K562 (cell line): ENCODE measurements around the gene SLC25A21. TPM values are rescaled to one million over a fixed set of nuclear protein-coding genes. Genes with fewer than 3 reads are reported as not detected.

Source experiments
- BACH1 ChIP-seq: fragments of 200-800 bp; sonication (Bioruptor generic); IDR thresholded peaks from 2 replicates; pipeline ENCODE4 v1.6.1; 2016; ENCODE audit warnings: missing genetic modification characterization, missing compliant biosample characterization
- CGGBP1 ChIP-seq: fragments of 250-450 bp; sonication (Bioruptor Pico); IDR thresholded peaks from 2 replicates; pipeline ENCODE4 v1.9.0; 2021; ENCODE audit warnings: mild to moderate bottlenecking
- CTCF ChIP-seq, 3 experiments: IDR thresholded peaks in 2 of 3; conservative IDR thresholded peaks in 1 of 3; 2 replicates each; pipeline ENCODE4 v1.5.1; 2011 to 2012; ENCODE audit warnings: low read length in 3 of 3, mild to moderate bottlenecking in 3 of 3, control low read depth in 2 of 3, improper control_type of control experiment in 1 of 3, inconsistent platforms in 1 of 3, low read depth in 1 of 3, mixed read lengths in 1 of 3, moderate library complexity in 1 of 3; ENCODE audit not compliant: insufficient read depth in 2 of 3
- DMBX1 ChIP-seq: fragments of 250-450 bp; sonication (Bioruptor Pico); IDR thresholded peaks from 2 replicates; pipeline ENCODE4 v1.8.0; 2022; ENCODE audit warnings: inconsistent platforms, mild to moderate bottlenecking, moderate library complexity, borderline replicate concordance
- FOXA1 ChIP-seq: fragments of 450-650 bp; IDR thresholded peaks from 2 replicates; pipeline ENCODE4 v1.6.1; 2016; ENCODE audit warnings: mild to moderate bottlenecking, borderline replicate concordance
- HOMEZ ChIP-seq: fragments of 250-450 bp; sonication (Bioruptor Pico); IDR thresholded peaks from 2 replicates; pipeline ENCODE4 v1.4.0; 2020; ENCODE audit warnings: mild to moderate bottlenecking, moderate library complexity
- MCM7 ChIP-seq, 2 experiments: fragments of 450-650 bp; IDR thresholded peaks; 2 replicates each; pipeline ENCODE4 v1.6.1; 2016 to 2018
- RBBP5 ChIP-seq: fragments of 200-600 bp; sonication (generic); IDR thresholded peaks from 2 replicates; pipeline ENCODE4 v1.6.1; 2012; ENCODE audit warnings: borderline replicate concordance, mild to moderate bottlenecking, low read length, control low read depth, inconsistent platforms; ENCODE audit not compliant: insufficient read depth, poor library complexity, severe bottlenecking
- RFX1 ChIP-seq: fragments of 450-650 bp; IDR thresholded peaks from 2 replicates; pipeline ENCODE4 v1.6.1; 2016; ENCODE audit warnings: mild to moderate bottlenecking, moderate library complexity
- RREB1 ChIP-seq: fragments of 250-450 bp; sonication (Bioruptor Pico); IDR thresholded peaks from 2 replicates; pipeline ENCODE4 v1.4.0; 2020
- STAT6 ChIP-seq: sonication (generic); formaldehyde crosslinking; IDR thresholded peaks from 2 replicates; pipeline ENCODE4 v1.8.1; 2023; ENCODE audit warnings: mild to moderate bottlenecking, missing genetic modification reagents
- TFAP4 ChIP-seq: sonication (generic); formaldehyde crosslinking; IDR thresholded peaks from 2 replicates; pipeline ENCODE4 v1.8.0; 2022; ENCODE audit warnings: missing genetic modification reagents, mild to moderate bottlenecking, moderate library complexity, borderline replicate concordance
- ZBTB17 ChIP-seq: fragments of 450-650 bp; formaldehyde crosslinking; IDR thresholded peaks from 2 replicates; pipeline ENCODE4 v1.4.0; 2020; ENCODE audit warnings: mild to moderate bottlenecking
- polyA plus RNA-seq, 8 experiments: library from polyadenylated mRNA; depleted of rRNA in 4 of 8; stranded (reverse) in 5 of 8; unstranded in 3 of 8; fragments of >200 nt; fragmentation: Nextera tagmentation in 2 of 8; fragmentation: Illumina TruSeq in 1 of 8; extraction: Ambion mirVana in 2 of 8; extraction: Trizol in 1 of 8; gene quantifications; 2 replicates each; pipeline versions ENCODE4 v1.2.1 to v1.2.3, GENCODE V29; 2011 to 2014; ENCODE audit warnings: inconsistent platforms in 1 of 8, missing spikeins in 1 of 8
- total RNA-seq, 7 experiments: library from RNA; depleted of rRNA in 6 of 7; stranded (reverse); fragments of >200 nt in 6 of 7; fragmentation: Illumina TruSeq in 2 of 7; extraction: Trizol in 2 of 7; gene quantifications; 2 replicates each; pipeline versions ENCODE4 v1.2.1 to v1.2.3, GENCODE V29; 2011 to 2021; ENCODE audit warnings: low replicate concordance in 1 of 7

The SLC25A21 gene
- total and polyA plus RNA-seq, 9 of the 15 experiments (the other 6 are each of a cell fraction or from before 2014, with no cell fraction given): 15.2 to 46.7 (median 28.7) TPM

GRCh38 chr14:36661506-36662257 lies 510.7 kb downstream of the SLC25A21 start, which contains the start of gene PAX9 (continued):
- no peak for TF ChIP-seq FOXA1
- TF ChIP-seq HOMEZ: no peak
- TF ChIP-seq RBBP5: peak; percentile 4
- no peak for TF ChIP-seq CTCF (IDR thresholded peaks at IDR 0.05 in 2 of 3, conservative IDR thresholded peaks at IDR 0.05 in 1 of 3; ENCODE audit: insufficient read depth in 2 of 3, low read depth in 1 of 3, low read length in 3 of 3)
- TF ChIP-seq RREB1: no peak
- TF ChIP-seq CGGBP1 (CRISPR knock-in tag): no peak
- TF ChIP-seq ZBTB17 (CRISPR knock-in tag): no peak
- no peak for TF ChIP-seq RFX1
- TF ChIP-seq STAT6 (CRISPR knock-in tag): no peak
- no peak for TF ChIP-seq BACH1 (tag)
- TF ChIP-seq DMBX1 (CRISPR knock-in tag): no peak
- TF ChIP-seq TFAP4 (CRISPR knock-in tag): peak; percentile 30; the same call in 1 of the 2 replicates
- TF ChIP-seq MCM7 (IDR thresholded peaks at IDR 0.05): no peak
